Measurements from ENCODE around the gene UMAD1.

UMAD1 gene

DNA sequence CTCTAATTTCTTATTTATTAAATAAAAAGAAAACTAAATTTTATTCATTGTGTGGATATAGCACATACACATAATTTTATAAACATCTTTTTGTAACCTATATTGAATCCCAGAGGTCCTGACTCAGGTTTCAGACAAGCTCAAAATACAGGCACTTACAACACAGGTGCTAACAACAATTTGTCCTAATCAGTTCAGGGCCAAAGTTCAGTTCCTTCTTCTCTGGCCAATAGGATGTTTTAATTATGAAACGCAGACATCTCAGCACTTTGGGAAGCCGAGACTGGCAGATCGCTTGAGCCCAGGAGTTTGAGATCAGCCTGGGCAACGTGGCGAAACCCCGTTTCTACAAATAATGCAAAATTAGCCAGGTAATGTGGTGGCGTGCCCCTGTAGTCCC is 62.9 kb downstream of the UMAD1 start:
- Histone ChIP-seq H3K9me3 (ENCODE audit: insufficient read depth, low read depth, low read length) (no peaks in the 10 kb centered on the region), H3K4me2 (ENCODE audit: low read depth, low read length, poor library complexity, severe bottlenecking) (no peak overlapping the region), H3K36me3 (ENCODE audit: insufficient read depth, low read length) (no peaks in the 10 kb centered on the region), H3K9me2 (replicated peaks; ENCODE audit: low read depth, low read length) (no peaks in the 10 kb centered on the region), H3K4me1 (ENCODE audit: insufficient read depth, low read length, poor library complexity, severe bottlenecking) (peaks cover 24% of the 10 kb centered on the region), H3K27me3 (ENCODE audit: insufficient read depth, low read length, poor library complexity, severe bottlenecking) (no peaks in the 10 kb centered on the region), H4K20me1 (ENCODE audit: insufficient read depth, low read length, poor library complexity, severe bottlenecking) (no peaks in the 10 kb centered on the region), H3K9ac (ENCODE audit: low read depth, low read length, poor library complexity, severe bottlenecking) (no peak overlapping the region), H3K4me3 (ENCODE audit: low read length, poor library complexity, severe bottlenecking) (no peak overlapping the region), H3K79me2 (ENCODE audit: insufficient read depth, low read length) (no peaks in the 10 kb centered on the region), H2AFZ (ENCODE audit: low read length) (no peak overlapping the region), H3F3A (ENCODE audit: low read depth) (no peaks in the 10 kb centered on the region)
- no peak for TF ChIP-seq EZH2phosphoT487 (IDR thresholded peaks at IDR 0.05; ENCODE audit: borderline replicate concordance)
- TF ChIP-seq, protein P1, sequence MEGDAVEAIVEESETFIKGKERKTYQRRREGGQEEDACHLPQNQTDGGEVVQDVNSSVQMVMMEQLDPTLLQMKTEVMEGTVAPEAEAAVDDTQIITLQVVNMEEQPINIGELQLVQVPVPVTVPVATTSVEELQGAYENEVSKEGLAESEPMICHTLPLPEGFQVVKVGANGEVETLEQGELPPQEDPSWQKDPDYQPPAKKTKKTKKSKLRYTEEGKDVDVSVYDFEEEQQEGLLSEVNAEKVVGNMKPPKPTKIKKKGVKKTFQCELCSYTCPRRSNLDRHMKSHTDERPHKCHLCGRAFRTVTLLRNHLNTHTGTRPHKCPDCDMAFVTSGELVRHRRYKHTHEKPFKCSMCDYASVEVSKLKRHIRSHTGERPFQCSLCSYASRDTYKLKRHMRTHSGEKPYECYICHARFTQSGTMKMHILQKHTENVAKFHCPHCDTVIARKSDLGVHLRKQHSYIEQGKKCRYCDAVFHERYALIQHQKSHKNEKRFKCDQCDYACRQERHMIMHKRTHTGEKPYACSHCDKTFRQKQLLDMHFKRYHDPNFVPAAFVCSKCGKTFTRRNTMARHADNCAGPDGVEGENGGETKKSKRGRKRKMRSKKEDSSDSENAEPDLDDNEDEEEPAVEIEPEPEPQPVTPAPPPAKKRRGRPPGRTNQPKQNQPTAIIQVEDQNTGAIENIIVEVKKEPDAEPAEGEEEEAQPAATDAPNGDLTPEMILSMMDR (conservative IDR thresholded peaks at IDR 0.05; ENCODE audit: low read length) = no peak

DNA sequence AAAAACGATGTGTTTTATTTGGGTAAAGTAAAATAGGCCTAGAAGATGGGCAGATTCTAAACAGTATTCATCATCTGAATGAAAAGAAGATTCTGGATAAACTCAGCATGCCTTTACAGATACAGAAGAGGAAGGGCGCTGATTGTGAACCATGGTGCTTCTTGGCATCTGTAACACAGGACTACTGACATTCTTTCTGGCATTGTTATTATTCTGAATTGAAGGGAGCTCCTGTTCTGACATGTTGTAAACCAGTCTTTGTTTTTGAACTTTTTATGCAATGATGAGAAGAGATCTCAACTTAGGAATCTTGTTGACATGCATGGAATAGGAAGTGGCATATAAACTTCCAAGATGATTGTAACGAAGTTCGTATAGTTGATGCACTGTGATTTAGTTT is 64.3 kb downstream of the UMAD1 start:
- Histone ChIP-seq H3K4me3 (ENCODE audit: low read length, poor library complexity, severe bottlenecking) (no peak overlapping the region), H3F3A (ENCODE audit: low read depth) (no peaks in the 10 kb centered on the region), H3K9me2 (replicated peaks; ENCODE audit: low read depth, low read length) (no peaks in the 10 kb centered on the region), H2AFZ (ENCODE audit: low read length) (no peak overlapping the region), H3K4me2 (ENCODE audit: low read depth, low read length, poor library complexity, severe bottlenecking) (no peak overlapping the region), H3K79me2 (ENCODE audit: insufficient read depth, low read length) (no peaks in the 10 kb centered on the region), H3K4me1 (ENCODE audit: insufficient read depth, low read length, poor library complexity, severe bottlenecking) (peaks cover 13% of the 10 kb centered on the region), H4K20me1 (ENCODE audit: insufficient read depth, low read length, poor library complexity, severe bottlenecking) (no peaks in the 10 kb centered on the region), H3K36me3 (ENCODE audit: insufficient read depth, low read length) (no peaks in the 10 kb centered on the region), H3K9me3 (ENCODE audit: insufficient read depth, low read depth, low read length) (no peaks in the 10 kb centered on the region), H3K9ac (ENCODE audit: low read depth, low read length, poor library complexity, severe bottlenecking) (no peak overlapping the region), H3K27me3 (ENCODE audit: insufficient read depth, low read length, poor library complexity, severe bottlenecking) (no peaks in the 10 kb centered on the region)
- TF ChIP-seq EZH2phosphoT487 (IDR thresholded peaks at IDR 0.05; ENCODE audit: borderline replicate concordance) = no peak
- TF ChIP-seq, protein P1 (conservative IDR thresholded peaks at IDR 0.05; ENCODE audit: low read length) = no peak

DNA sequence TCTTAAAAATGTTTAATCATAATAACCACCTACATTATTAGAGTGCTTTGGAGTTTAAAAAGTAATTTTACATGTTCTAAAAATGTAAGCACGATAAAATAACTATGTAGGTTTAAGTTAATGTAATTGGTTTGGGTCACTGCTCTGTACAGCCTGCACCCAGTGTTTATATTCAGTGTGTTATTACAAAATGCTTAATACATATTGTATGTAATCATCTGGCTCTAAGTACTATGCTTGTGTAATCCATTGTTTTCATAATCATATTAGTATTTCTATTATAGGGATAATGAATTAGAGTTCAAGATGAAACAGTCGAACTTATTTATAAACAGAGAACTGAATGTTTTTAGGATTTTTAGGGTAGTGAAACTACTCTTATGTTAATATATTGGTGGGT is 64.8 kb downstream of the UMAD1 start:
- no peaks in the 10 kb centered on the region for H3K36me3 ChIP-seq (ENCODE audit: insufficient read depth, low read length)
- H3F3A ChIP-seq (ENCODE audit: low read depth) = no peaks in the 10 kb centered on the region
- H3K9me2 ChIP-seq (replicated peaks; ENCODE audit: low read depth, low read length) = no peaks in the 10 kb centered on the region
- no peaks in the 10 kb centered on the region for H4K20me1 ChIP-seq (ENCODE audit: insufficient read depth, low read length, poor library complexity, severe bottlenecking)
- no peaks in the 10 kb centered on the region for H3K9me3 ChIP-seq (ENCODE audit: insufficient read depth, low read depth, low read length)
- H3K4me3 ChIP-seq (ENCODE audit: low read length, poor library complexity, severe bottlenecking) = no peak overlapping the region
- no peaks in the 10 kb centered on the region for H3K79me2 ChIP-seq (ENCODE audit: insufficient read depth, low read length)
- H3K4me1 ChIP-seq (ENCODE audit: insufficient read depth, low read length, poor library complexity, severe bottlenecking) = peaks cover 11% of the 10 kb centered on the region
- no peak overlapping the region for H2AFZ ChIP-seq (ENCODE audit: low read length)
- H3K9ac ChIP-seq (ENCODE audit: low read depth, low read length, poor library complexity, severe bottlenecking) = no peak overlapping the region
- no peaks in the 10 kb centered on the region for H3K27me3 ChIP-seq (ENCODE audit: insufficient read depth, low read length, poor library complexity, severe bottlenecking)
- TF ChIP-seq EZH2phosphoT487 (IDR thresholded peaks at IDR 0.05; ENCODE audit: borderline replicate concordance) = no peak
- TF ChIP-seq, protein P1 (conservative IDR thresholded peaks at IDR 0.05; ENCODE audit: low read length) = no peak
- H3K4me2 ChIP-seq (ENCODE audit: low read depth, low read length, poor library complexity, severe bottlenecking) = no peak overlapping the region
